HepG2 (cell line): ENCODE results near the gene NOP14. TPM values are rescaled to one million over a fixed set of nuclear protein-coding genes. Genes with fewer than 3 reads are reported as not detected.
A peak's percentile ranks its signal among the peaks of the same experiment; 100 is the strongest.

Source experiments
- ARID4A ChIP-seq: sonication (generic); formaldehyde crosslinking; IDR thresholded peaks from 2 replicates; pipeline ENCODE4 v1.5.0; 2020; ENCODE audit warnings: mild to moderate bottlenecking, missing genetic modification reagents, borderline replicate concordance
- DNMT1 ChIP-seq: sonication (generic); formaldehyde crosslinking; IDR thresholded peaks from 2 replicates; pipeline ENCODE4 v1.5.1; 2020; ENCODE audit warnings: mild to moderate bottlenecking, missing genetic modification reagents
- GABPA ChIP-seq, 2 experiments: IDR thresholded peaks; 2 replicates each; pipeline ENCODE4 v1.6.1; 2011 to 2016; ENCODE audit warnings: low read depth in 2 of 2, low read length in 1 of 2, missing biosample characterization in 1 of 2, missing genetic modification characterization in 1 of 2
- GABPB1 ChIP-seq: IDR thresholded peaks from 2 replicates; pipeline ENCODE4 v1.6.1; 2016; ENCODE audit warnings: mild to moderate bottlenecking, missing genetic modification reagents, moderate library complexity, missing compliant biosample characterization
- HOXA5 ChIP-seq: sonication (generic); formaldehyde crosslinking; IDR thresholded peaks from 2 replicates; pipeline ENCODE4 v1.4.0; 2020; ENCODE audit warnings: missing genetic modification reagents
- NR2F6 ChIP-seq, 2 experiments: IDR thresholded peaks; 2 replicates each; pipeline ENCODE4 v1.6.1; 2016; ENCODE audit warnings: antibody characterized with exemption in 1 of 2, mild to moderate bottlenecking in 1 of 2
- RXRA ChIP-seq: sonication (generic); formaldehyde crosslinking; IDR thresholded peaks from 2 replicates; pipeline ENCODE4 v1.5.1; 2020; ENCODE audit warnings: missing genetic modification reagents
- SETDB1 ChIP-seq: sonication (generic); formaldehyde crosslinking; IDR thresholded peaks from 2 replicates; pipeline ENCODE4 v1.5.1; 2020; ENCODE audit warnings: missing genetic modification reagents, mild to moderate bottlenecking, borderline replicate concordance
- SSRP1 ChIP-seq: IDR thresholded peaks from 2 replicates; pipeline ENCODE4 v1.6.1; 2016; ENCODE audit warnings: control low read depth
- STAG1 ChIP-seq: sonication (generic); formaldehyde crosslinking; IDR thresholded peaks from 2 replicates; pipeline ENCODE4 v1.4.0; 2020; ENCODE audit warnings: missing genetic modification reagents
- TFAP4 ChIP-seq: sonication (generic); IDR thresholded peaks from 2 replicates; pipeline ENCODE4 v1.6.1; 2016; ENCODE audit warnings: low read depth, borderline replicate concordance
- ZFP41 ChIP-seq: sonication (generic); formaldehyde crosslinking; IDR thresholded peaks from 2 replicates; pipeline ENCODE4 v1.4.0; 2020; ENCODE audit warnings: mild to moderate bottlenecking, missing genetic modification reagents, borderline replicate concordance
- ZFX ChIP-seq: sonication (generic); formaldehyde crosslinking; IDR thresholded peaks from 2 replicates; pipeline ENCODE4 v1.4.0; 2020; ENCODE audit warnings: mild to moderate bottlenecking, low read depth, missing genetic modification reagents, moderate library complexity
- ZMYM4 ChIP-seq: sonication (generic); formaldehyde crosslinking; IDR thresholded peaks from 2 replicates; pipeline ENCODE4 v1.8.1; 2023; ENCODE audit warnings: mild to moderate bottlenecking, missing genetic modification reagents
- ZNF263 ChIP-seq: sonication (generic); formaldehyde crosslinking; IDR thresholded peaks from 2 replicates; pipeline ENCODE4 v1.4.0; 2020; ENCODE audit warnings: missing genetic modification reagents
- ZNF30 ChIP-seq: sonication (generic); formaldehyde crosslinking; IDR thresholded peaks from 2 replicates; pipeline ENCODE4 v1.5.0; 2020; ENCODE audit warnings: mild to moderate bottlenecking, missing genetic modification reagents
- ZNF501 ChIP-seq: sonication (generic); formaldehyde crosslinking; IDR thresholded peaks from 2 replicates; pipeline ENCODE4 v1.5.1; 2020; ENCODE audit warnings: mild to moderate bottlenecking, moderate library complexity, missing genetic modification reagents
- ZNF543 ChIP-seq: sonication (generic); formaldehyde crosslinking; IDR thresholded peaks from 2 replicates; pipeline ENCODE4 v1.4.0; 2020; ENCODE audit warnings: mild to moderate bottlenecking, missing genetic modification reagents
- ZNF879 ChIP-seq: sonication (generic); formaldehyde crosslinking; IDR thresholded peaks from 2 replicates; pipeline ENCODE4 v1.8.1; 2023; ENCODE audit warnings: missing genetic modification reagents
- polyA plus RNA-seq, 8 experiments: library from polyadenylated mRNA; depleted of rRNA in 3 of 8; stranded (reverse) in 7 of 8; unstranded in 1 of 8; fragments of >200 nt; fragmentation: Illumina TruSeq in 4 of 8; extraction: Trizol in 4 of 8; gene quantifications; 2 replicates each; pipeline versions ENCODE4 v1.2.1 to v1.2.3, GENCODE V29; 2011 to 2016; ENCODE audit warnings: low read depth in 4 of 8, missing spikeins in 1 of 8, mixed read lengths in 1 of 8; ENCODE audit not compliant: insufficient read depth in 1 of 8
- total RNA-seq, 5 experiments: library from RNA; depleted of rRNA; stranded (reverse); fragments of >200 nt; fragmentation: Illumina TruSeq; extraction: Trizol; gene quantifications; 2 replicates each; pipeline ENCODE4 v1.2.3, GENCODE V29; 2016; ENCODE audit warnings: low read depth in 1 of 5
- TF ChIP-seq, protein P1 (sequence below): sonication (generic); formaldehyde crosslinking; IDR thresholded peaks from 2 replicates; pipeline ENCODE4 v1.8.1; 2023; ENCODE audit warnings: missing genetic modification reagents, inconsistent platforms, borderline replicate concordance
- TF ChIP-seq, protein P2 (sequence below): sonication (generic); formaldehyde crosslinking; IDR thresholded peaks from 2 replicates; pipeline ENCODE4 v1.8.1; 2022; ENCODE audit warnings: mild to moderate bottlenecking, missing genetic modification reagents

The NOP14 gene
- total and polyA plus RNA-seq, 2 of the 13 experiments (the other 11 are each of a cell fraction or from before 2014, with no cell fraction given): 6.9 to 47.9 TPM

DNA sequence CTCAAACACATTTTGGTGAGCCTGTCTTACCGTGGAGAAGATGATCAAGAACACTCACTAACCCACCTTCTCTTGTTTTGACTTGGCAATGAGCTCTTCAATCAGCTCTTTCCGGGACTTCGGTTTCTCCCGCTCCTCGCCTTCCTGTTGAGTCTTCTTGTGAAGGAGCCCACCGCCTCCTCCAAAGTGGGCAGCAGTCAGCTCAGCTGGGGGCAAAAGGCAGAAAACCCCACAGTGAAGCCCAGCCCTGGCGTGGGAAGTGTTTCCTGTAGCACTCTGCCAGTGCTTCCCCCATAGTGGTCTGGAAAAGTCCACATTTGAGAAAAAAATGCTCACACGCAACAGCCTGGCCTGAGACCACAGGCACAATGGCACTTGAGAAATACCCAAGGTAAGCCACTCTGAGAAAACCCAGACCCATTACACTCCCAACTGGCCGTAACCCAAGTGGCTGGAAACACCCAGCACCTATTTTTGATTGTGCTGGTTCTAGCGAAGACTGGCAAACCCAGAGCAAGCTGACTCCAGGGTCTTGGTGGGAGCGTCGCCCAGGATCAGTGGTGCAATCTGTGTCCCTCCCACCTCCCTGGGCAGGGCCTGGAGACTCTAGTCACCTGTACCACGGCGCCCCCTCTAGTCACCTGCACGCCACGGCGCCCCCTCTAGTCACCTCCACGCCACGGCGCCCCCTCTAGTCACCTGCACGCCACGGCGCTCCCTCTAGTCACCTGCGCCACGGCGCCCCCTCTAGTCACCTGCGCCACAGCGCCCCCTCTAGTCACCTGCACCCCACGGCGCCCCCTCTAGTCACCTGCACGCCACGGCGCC is 8.6 kb downstream of the NOP14 start (continued):
- TF ChIP-seq ZMYM4 (CRISPR knock-in tag) (peak; percentile 59), ZFX (CRISPR knock-in tag) (peak; percentile 27; the same call in 1 of the 2 replicates), RXRA (CRISPR knock-in tag) (no peak), ZFP41 (no peak), SETDB1 (CRISPR knock-in tag) (0 out of 2 replicates have a peak, but pooled peaks have one; percentile 45), ZNF879 (CRISPR knock-in tag) (no peak), HOXA5 (CRISPR knock-in tag) (no peak), ARID4A (CRISPR knock-in tag) (peak; percentile 15; the same call in 1 of the 2 replicates), DNMT1 (CRISPR knock-in tag) (0 out of 2 replicates have a peak, but pooled peaks have one; percentile 38), SSRP1 (no peak), GABPB1 (CRISPR knock-in tag) (peak; percentile 19; the same call in 1 of the 2 replicates), ZNF543 (CRISPR knock-in tag) (no peak), GABPA (IDR thresholded peaks at IDR 0.05; ENCODE audit: low read depth, low read length) (no peak), GABPA (CRISPR knock-in tag; IDR thresholded peaks at IDR 0.05; ENCODE audit: low read depth) (no peak), TFAP4 (peak; percentile 29; the same call in 1 of the 2 replicates), ZNF501 (CRISPR knock-in tag) (no peak), STAG1 (CRISPR knock-in tag) (peak; percentile 63), NR2F6 (IDR thresholded peaks at IDR 0.05) (no peak), NR2F6 (CRISPR knock-in tag; IDR thresholded peaks at IDR 0.05) (no peak), ZNF263 (CRISPR knock-in tag) (no peak), ZNF30 (no peak)
- TF ChIP-seq, protein P1, sequence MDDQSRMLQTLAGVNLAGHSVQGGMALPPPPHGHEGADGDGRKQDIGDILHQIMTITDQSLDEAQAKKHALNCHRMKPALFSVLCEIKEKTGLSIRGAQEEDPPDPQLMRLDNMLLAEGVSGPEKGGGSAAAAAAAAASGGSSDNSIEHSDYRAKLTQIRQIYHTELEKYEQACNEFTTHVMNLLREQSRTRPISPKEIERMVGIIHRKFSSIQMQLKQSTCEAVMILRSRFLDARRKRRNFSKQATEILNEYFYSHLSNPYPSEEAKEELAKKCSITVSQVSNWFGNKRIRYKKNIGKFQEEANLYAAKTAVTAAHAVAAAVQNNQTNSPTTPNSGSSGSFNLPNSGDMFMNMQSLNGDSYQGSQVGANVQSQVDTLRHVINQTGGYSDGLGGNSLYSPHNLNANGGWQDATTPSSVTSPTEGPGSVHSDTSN (CRISPR knock-in tag): no peak
- TF ChIP-seq, protein P2, sequence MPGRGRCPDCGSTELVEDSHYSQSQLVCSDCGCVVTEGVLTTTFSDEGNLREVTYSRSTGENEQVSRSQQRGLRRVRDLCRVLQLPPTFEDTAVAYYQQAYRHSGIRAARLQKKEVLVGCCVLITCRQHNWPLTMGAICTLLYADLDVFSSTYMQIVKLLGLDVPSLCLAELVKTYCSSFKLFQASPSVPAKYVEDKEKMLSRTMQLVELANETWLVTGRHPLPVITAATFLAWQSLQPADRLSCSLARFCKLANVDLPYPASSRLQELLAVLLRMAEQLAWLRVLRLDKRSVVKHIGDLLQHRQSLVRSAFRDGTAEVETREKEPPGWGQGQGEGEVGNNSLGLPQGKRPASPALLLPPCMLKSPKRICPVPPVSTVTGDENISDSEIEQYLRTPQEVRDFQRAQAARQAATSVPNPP (CRISPR knock-in tag): no peak
